Brain pericyte (primary cell): ENCODE data around the gene OTOP2.

Source experiments
- DNase-seq: peaks from one replicate; pipeline ENCODE4 v3.0.0-alpha.2; 2012; ENCODE audit warnings: low read depth, low spot score

OTOP2 gene

DNA sequence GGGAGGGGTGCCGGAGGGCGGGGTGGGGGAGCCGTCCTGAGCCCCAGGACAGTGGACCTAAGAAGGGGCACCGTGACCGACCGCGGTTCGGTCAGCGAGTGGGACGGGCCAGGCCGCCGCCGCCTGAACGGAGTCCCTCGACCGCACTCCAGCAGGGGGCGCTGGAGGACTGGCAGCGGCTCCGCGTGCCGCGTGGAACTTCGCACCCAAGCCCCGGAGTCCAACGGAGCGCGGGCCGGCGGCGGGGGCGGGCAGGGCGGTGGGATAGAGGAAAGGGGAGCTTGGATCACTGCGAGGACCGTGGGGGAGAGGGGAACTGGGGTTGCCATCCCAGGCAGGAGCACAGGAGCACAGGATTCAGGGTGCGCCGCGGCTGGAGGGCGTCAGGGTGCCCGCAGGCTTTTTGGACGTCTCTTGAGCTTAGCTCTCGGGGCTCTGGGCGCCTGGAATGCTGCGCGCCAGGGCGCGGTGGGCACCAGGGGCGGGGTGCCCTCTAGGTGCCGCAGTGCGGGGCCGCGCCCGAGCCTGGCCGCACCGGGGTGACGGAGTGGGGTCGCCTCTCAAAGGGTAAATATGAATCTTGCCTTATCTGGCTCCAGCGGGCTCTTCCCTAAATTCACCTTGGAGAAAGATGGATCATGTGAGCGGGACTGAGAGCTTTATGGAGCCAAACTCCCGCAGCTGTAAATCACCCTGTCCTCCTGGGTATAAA, 379 bp upstream of the OTOP2 start:
- DNase-seq: no peak

DNA sequence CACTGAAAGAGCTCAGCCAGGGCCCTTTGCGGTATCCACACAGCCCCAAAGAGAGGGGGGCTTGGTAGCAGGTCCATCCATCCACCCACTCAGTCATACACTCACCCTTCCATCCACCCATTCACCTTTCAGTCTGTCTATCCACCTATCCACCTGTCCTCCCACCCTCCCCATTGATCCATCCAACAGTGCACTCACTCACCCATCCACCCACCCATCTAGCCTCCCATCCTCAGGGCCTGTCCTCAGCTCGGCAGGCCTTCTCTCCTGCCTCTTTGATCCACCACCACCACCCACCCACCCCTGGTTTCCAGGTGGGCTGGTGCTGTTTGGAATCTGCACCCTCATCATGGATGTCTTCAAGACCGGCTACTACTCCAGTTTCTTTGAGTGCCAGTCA, 1.2 kb downstream of the OTOP2 start:
- DNase-seq: no peak

DNA sequence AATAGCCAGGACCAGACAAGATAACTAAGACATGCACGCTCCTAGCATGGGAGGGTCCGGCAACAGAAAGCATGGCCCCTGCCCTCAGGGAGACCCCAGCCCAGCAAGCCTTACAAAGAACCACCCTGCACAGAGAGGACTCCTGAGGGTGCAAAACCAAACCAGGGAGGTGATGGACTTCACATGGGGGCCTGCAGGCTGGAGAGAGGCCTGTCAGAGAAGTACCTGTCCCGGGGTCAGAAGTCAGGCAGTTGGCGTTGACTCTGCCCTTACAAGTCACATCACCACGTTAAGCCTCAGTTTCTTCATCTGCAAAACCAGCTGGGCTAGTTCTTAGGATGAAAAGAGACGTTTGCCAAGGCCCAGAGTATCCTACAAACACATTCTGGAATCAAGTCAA, 4.7 kb downstream of the OTOP2 start:
- no peak for DNase-seq

DNA sequence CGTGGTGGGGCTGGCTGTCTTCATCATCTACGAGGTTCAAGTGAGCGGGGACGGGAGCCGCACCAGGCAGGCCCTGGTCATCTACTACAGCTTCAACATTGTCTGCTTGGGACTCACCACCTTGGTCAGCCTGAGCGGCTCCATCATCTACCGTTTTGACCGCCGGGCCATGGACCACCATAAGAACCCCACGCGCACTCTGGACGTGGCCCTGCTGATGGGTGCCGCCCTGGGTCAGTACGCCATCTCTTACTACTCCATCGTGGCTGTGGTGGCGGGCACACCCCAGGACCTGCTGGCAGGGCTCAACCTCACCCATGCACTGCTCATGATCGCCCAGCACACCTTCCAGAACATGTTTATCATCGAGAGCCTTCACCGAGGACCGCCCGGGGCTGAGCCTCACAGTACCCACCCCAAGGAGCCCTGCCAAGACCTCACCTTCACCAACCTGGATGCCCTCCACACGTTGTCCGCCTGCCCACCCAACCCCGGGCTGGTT, 6.5 kb downstream of the OTOP2 start:
- no peak for DNase-seq

DNA sequence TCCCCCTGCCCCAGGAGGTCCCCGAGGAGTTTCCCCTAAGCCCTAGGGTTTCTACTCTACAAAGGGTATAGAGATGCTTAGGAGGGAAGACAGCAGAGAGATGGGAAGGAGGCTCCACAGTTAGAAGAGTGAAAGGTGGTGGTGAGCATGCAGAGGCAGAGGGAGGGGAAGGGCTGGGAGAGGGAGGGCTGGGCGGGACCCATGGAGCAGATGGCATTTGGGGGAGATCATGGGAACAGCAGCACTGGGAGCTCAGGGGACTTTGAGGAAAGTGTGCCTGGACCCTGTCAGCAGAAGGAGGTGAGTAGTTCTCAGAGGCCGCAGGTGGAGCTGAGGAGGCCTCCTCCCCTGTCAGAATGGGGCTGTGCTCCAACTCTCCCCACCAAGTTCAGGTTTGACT, 11.0 kb downstream of the OTOP2 start:
- DNase-seq: no peak

DNA sequence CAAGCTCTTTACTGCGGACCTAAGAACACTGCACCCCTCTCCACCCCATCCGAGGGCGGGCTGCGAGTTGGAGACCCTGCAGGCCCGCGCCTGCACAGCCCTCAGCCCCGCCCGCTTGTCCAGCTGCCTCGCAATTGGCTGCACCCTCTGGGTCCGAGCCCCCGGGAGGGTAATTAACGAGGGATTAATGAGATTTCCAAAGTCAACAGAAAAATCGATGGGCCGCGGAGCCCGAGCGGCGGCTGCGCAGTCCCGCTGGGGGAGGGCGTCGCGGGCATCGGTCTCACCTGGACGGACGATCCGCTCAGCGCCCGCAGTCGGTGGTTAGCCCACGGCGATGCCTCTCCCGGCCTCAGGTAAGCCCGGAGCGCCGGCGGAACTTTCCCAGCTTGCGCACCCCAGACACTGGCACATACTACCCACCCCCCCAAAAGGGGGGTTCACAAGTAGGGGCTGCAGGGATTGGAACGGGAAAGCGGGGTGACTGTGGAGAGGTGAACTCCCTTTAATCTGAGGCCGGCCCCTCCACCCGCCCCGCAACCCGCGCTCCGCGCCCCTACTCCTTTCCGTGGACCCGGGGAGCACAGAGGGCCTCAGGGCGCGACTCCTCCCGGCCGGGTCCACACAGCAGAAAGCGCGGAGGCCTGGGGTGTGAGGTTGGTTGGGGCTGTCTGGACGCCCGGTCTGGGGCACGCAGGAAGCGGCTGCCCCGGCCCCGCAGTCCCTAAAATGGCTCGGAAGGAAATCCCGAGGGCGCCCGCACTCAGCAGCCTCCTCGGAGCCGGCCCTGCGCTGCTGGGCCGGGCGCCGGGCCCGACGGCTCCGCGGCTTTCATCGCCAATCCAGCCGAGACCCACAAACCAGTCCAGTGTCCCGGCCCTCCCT, 11.8 kb downstream of the OTOP2 start, which contains the start of gene OTOP3:
Gene OTOP3, plus strand, starts transcription at position 314 of the 885 bp plus-strand sequence. Its CDS starts 24 bp downstream, at position 338.
- DNase-seq: no peak

DNA sequence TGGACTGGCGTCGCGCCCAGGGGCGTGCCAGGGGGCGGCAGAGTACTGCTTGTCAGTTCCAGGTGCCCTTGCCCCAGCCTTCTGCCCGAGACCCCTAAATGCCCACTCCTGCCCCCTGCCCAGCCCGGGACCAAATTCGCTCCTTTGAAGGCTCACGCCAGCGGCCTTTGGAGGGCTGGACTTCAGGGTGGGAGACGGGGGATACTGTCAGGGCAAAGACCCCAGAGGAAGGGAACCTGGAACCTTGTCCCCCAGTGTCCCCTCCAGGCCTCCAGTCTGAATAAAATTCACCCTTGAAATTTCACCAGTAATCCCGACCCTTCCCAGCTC, 12.4 kb downstream of the OTOP2 start:
- DNase-seq: no peak

DNA sequence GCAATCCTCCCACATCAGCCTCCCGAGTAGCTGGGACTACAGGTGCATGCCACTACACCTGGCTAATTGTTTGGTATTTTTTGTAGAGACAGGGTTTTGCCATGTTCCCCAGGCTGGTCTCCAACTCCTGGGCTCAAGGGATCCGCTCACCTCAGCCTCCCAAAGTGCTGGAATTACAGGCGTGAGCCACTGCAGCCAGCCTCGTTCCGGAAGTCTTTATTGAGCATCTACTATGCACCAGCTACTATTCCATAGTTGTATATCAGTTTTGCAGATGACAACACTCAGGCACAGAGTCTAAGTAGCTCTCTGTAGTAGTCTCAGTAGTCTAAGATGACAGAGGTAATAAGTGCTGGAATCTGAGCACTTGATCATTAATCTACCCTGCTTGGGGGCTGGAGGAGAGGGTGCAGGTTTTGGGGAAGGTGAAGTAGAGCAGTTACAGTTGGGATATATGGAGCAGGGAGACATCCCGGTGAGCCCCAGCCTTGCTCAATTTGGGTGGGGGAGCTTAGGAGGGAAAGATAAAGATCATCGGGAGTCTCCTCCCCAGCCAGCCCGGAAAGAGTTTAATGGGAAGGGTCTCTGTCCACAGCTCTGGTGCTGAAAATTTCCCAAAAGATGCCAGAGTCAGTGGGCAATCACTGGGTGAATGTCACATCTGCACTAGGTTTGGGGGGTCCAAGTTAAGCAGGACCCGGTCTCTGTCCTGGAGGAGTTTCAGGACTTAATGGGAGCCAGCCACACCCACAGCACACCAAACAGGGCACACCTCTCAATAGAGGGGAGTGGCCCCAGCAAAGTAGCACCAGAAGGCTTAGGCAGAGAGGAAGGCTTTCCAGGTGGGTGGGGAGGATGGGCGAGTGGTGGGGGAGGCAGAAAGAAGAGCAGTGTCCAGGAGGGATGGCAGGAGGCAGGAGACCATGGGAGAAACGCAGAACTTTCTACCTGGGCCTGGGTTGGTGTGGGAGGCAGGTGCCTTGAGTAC, 13.3 kb downstream of the OTOP2 start:
- DNase-seq: no peak

DNA sequence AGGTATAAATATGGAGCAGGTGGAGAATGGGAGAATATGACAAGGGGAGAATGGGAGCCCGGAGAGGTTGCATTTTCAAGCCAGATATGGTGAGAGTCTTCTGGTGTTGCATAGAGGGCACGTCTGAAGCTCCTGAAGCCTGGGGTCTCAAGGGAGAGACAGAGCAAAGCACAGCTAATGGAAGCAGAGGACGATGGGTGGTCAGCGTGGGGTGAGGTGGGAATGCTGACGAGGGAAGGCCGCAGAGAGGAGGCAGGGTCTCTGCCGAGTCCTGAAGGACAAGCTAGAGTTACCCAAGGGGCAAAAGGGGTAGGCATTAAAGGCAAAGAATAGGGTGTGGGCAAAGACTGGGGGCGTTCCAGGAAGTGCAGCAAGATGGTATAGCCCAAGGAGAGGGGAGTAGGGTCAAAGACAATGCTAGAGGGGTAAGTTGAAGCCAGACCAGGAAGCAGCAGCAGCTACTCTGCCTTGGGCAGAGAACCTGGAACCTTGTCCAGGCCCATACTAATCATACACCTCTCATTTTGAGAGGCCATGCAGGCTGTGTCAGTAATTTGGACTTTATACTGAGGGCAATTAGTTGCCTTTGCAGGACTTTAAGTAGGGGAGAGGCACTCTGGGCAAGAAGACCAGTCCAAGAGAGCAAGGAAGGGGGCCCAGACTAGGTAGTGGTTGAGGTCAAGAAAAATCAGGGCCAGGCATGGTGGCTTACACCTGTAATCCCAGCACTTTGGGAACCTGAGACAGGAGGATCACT, 14.3 kb downstream of the OTOP2 start:
- DNase-seq: no peak

DNA sequence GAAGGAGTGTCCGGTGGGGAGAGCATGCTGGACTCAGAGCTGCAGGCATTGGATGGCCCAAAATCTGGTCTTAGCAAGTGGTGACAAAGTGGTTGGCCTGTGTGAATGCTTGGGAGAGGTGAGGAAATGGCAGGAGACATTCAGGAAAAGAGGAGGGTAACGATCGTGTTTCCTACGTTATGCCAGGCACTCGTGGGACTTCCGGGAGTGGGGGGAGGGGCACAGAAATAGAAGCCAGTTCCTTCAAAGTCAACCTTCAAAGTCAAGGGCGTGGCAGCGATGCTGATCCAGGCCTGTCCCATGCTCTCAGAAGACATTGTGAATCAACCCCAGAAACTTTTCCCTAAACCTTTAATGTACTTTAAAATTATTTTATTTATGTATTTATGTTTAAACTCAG, 15.5 kb downstream of the OTOP2 start:
- no peak for DNase-seq

DNA sequence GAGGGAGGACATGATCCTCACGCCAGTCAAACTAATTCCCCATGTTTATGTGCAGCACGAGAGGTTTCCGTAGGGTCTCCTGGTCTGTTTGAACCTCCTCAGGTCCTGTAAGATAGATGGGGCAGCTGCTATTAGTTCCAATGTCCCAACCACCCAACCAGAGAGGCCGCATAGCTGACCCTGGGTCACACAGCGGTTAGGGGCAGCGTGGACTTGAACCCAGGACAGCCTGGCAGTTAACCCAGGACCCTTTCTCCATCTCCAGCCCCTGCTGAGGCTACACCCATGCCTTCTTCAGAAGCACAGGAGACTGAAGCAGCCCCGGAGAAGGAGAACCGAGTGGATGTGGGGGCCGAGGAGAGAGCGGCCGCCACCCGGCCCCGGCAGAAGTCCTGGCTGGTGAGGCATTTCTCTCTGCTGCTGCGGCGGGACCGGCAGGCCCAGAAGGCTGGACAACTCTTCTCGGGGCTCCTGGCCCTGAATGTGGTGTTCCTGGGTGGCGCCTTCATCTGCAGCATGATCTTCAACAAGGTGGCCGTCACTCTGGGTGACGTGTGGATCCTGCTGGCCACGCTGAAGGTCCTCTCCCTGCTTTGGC, 17.2 kb downstream of the OTOP2 start:
- no peak for DNase-seq

DNA sequence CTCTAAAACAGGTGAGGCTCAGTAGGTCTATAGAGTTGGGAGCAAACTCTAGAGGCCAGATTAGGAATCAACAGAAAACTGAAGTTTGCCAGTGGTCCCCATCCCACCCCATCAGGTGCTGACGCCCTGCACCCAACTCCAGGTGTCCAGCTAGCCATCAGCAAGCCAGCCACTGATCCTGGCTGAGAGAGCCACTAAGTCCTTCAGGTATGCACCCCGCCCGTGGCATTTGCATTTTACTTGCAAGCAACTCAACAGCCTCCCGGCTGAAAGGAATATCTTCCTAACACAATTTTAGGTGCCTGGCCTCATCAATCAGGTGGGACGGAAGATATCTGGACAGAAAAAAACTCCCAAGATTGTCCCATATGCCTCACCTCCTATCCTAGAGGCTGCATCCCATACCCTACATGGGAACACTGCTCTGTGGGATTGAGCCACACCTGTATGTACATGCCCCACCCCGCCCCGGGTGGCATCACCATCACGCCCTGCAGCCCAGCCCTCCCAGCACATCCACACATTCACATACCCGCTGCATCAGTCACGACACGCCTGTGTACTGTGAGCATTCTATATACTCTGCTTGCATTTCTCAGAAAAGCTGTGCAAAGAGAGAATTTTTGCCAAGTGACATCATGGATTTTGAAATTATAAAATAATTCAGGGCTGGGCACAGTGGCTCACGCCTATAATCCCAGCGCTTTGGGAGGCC, 19.9 kb downstream of the OTOP2 start:
- DNase-seq: no peak

DNA sequence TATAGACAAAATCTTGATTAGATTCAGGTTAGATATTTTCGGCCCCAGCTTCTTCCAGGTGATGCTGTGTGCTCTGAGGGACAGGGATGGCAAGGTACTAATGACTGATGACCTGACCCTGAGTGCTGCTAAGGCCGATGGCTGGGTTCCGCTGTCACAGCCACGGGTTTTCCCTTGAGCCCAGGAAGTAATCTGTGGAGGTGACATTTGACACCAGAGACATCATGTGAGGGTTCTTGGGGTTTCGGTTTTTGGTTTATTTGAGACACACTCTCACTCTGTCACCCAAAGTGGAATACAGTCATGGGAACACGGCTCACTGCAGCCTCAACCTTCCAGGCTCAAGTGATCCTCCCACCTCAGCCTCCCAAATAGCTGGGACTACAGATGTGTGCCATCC, 21.5 kb downstream of the OTOP2 start:
- DNase-seq: no peak

DNA sequence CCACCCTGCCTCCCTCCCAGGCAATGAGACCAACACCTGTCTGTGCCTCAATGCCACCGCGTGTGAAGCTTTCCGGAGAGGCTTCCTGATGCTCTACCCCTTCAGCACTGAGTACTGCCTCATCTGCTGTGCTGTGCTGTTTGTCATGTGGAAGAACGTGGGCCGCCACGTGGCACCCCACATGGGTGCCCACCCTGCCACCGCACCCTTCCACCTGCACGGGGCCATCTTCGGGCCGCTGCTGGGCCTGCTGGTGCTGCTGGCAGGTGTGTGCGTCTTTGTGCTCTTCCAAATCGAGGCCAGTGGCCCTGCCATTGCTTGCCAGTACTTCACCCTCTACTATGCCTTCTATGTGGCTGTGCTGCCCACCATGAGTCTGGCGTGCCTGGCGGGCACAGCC, 22.6 kb downstream of the OTOP2 start:
- no peak for DNase-seq

DNA sequence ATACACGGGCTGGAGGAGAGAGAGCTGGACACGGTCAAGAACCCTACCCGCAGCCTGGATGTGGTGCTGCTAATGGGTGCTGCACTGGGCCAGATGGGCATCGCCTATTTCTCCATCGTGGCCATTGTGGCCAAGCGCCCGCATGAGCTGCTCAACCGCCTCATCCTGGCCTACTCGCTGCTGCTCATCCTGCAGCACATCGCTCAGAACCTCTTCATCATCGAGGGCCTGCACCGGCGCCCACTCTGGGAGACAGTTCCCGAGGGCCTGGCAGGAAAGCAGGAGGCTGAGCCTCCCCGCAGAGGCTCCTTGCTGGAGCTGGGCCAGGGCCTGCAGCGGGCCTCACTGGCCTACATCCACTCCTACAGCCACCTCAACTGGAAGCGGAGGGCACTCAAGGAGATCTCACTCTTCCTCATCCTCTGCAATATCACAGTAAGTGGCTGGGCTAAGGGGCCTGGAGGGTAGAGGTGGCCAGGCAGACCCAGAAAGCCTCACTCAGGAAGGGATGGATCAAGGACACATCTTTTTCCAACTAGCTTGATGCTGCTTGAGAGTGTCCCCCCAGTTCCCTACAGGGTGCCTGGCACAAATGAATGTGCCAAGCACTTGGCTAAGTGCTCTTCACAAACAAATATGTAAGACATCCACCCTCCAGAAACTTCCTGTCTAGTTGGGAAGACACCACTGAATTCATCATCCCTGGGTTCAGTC, 23.1 kb downstream of the OTOP2 start:
- DNase-seq: no peak

DNA sequence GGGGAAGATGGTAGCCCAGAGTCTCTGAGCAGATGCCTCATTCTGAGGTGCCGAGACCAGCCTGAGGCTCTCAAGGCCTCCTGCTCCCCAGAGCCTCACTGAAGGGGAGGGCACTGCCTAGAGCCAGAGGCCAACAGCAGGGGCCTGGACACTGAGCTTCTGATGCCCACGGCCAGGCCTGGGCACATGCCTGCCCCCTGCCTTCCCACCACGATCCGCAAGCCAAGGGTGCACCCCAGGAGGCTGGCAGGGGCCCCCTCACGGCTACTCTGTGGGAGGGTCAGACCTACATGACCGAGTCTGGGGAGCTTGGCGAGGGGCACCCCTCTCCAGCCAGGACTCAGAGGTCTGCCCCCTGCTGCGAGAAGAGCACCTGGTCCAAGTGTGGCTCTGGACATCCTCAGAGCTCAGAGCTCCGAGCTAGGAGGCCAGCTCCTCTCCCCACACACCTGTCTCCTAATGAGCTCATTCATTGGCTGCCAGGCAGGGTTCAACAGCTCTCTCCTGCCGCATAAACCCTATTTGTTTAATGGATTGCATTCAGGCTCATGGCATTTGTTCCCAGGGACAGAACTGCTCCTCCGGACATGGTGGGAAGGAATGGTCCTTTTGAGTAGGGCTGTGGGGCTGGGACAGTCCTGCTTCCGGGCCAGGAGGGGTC, 25.5 kb downstream of the OTOP2 start:
- no peak for DNase-seq

DNA sequence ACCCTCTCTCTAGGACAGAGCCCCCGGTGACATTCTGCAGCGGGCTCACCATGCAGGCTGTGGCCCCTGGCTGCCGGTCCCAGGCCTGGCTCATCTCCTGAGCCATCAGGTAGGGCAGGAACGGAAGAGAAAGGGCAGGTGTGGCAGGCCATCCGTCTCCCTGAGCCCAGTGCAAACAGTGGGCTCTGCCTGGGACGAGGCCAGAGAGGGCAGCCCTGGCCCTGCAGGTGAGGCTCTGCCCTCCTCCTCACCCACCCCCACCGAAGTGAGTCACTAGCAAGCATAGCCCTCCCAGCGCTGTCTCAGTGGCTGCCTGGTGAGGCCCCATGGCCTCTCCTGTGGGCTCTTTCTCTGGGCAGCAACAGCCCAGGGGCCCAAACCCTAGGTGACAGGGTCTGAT, 26.1 kb downstream of the OTOP2 start:
- DNase-seq: no peak

DNA sequence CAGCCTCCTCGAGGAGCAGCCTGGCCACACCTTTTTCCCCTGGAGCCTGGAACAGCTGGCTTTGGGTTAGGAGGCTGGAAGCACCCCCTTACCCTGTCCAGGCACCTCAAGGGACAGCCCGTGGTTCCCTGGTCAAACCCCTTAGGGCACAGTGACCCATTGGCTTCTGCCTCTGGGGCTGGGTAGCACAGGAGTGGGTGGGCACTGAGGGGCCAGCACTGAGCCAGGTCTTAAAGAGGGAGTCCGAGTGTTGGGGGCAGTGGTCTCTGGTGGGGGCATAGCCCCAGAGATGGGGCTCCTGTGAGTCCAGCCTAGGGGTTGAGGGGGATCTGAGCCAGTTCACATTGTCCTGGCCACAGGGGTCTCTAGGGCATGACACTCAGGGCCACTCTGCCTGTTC, 27.0 kb downstream of the OTOP2 start:
- DNase-seq: no peak
